PFSK-1 (cell line): Measurements from ENCODE around the gene ELL3.

Source experiments
- FOXP2 ChIP-seq: optimal IDR thresholded peaks from 2 replicates; pipeline ENCODE3; 2011; ENCODE audit warnings: borderline replicate concordance, control low read depth, inconsistent platforms; ENCODE audit not compliant: insufficient read depth; ENCODE audit errors: extremely low read length, extremely low read depth
- POLR2AphosphoS5 ChIP-seq: IDR thresholded peaks from 2 replicates; pipeline ENCODE4 v1.6.1; 2012; ENCODE audit warnings: low read depth, mild to moderate bottlenecking, control low read depth, low read length, moderate library complexity
- SIN3A ChIP-seq: IDR thresholded peaks from 2 replicates; pipeline ENCODE4 v1.6.1; 2012; ENCODE audit warnings: mild to moderate bottlenecking, low read length, moderate library complexity, borderline replicate concordance; ENCODE audit not compliant: insufficient read depth
- TAF1 ChIP-seq: IDR thresholded peaks from 2 replicates; pipeline ENCODE4 v1.6.1; 2012; ENCODE audit warnings: low read length, control low read depth, borderline replicate concordance; ENCODE audit not compliant: insufficient read depth
- TF ChIP-seq, protein P1 (sequence below), 2 experiments: IDR thresholded peaks; 2 replicates each; pipeline versions ENCODE4 v1.6.1 to v1.8.0; 2011 to 2012; ENCODE audit warnings: low read depth in 2 of 2, low read length in 2 of 2, control low read depth in 1 of 2, inconsistent platforms in 1 of 2, mild to moderate bottlenecking in 1 of 2, moderate library complexity in 1 of 2; ENCODE audit not compliant: insufficient read depth in 1 of 2

ELL3 gene

GRCh38 chr15:43772624-43773023 lies 4.1 kb downstream of the ELL3 start:
- TF ChIP-seq POLR2AphosphoS5 (no peak), SIN3A (no peak), FOXP2 (no peak)
- TF ChIP-seq, protein P1, sequence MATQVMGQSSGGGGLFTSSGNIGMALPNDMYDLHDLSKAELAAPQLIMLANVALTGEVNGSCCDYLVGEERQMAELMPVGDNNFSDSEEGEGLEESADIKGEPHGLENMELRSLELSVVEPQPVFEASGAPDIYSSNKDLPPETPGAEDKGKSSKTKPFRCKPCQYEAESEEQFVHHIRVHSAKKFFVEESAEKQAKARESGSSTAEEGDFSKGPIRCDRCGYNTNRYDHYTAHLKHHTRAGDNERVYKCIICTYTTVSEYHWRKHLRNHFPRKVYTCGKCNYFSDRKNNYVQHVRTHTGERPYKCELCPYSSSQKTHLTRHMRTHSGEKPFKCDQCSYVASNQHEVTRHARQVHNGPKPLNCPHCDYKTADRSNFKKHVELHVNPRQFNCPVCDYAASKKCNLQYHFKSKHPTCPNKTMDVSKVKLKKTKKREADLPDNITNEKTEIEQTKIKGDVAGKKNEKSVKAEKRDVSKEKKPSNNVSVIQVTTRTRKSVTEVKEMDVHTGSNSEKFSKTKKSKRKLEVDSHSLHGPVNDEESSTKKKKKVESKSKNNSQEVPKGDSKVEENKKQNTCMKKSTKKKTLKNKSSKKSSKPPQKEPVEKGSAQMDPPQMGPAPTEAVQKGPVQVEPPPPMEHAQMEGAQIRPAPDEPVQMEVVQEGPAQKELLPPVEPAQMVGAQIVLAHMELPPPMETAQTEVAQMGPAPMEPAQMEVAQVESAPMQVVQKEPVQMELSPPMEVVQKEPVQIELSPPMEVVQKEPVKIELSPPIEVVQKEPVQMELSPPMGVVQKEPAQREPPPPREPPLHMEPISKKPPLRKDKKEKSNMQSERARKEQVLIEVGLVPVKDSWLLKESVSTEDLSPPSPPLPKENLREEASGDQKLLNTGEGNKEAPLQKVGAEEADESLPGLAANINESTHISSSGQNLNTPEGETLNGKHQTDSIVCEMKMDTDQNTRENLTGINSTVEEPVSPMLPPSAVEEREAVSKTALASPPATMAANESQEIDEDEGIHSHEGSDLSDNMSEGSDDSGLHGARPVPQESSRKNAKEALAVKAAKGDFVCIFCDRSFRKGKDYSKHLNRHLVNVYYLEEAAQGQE (IDR thresholded peaks at IDR 0.05; ENCODE audit: insufficient read depth in 1 of 2, low read depth in 2 of 2, low read length in 2 of 2): no peak

DNA sequence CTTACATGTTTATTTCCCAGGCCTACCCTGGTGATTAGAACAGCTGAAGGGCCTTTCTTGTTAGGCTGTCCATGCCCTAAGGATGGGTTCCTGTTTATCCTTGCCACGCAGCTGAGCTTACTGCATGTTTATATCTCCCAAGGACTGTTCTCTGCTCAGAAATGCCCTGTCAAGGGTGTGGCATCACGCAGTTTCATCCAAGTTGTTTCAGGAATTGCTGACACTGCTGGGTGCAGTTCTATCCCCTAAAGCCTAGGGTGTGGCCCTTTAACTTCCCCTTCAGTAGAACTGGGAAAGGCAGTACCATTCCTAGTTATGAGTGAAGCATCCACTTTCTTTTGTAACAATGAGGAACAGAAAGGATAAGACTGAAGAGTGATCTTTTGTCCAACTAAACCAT lies 5.0 kb downstream of the ELL3 start:
- TF ChIP-seq, protein P1 (IDR thresholded peaks at IDR 0.05; ENCODE audit: insufficient read depth in 1 of 2, low read depth in 2 of 2, low read length in 2 of 2): no peak
- no peak for TF ChIP-seq FOXP2
- no peak for TF ChIP-seq TAF1
- TF ChIP-seq POLR2AphosphoS5: no peak
- no peak for TF ChIP-seq SIN3A

DNA sequence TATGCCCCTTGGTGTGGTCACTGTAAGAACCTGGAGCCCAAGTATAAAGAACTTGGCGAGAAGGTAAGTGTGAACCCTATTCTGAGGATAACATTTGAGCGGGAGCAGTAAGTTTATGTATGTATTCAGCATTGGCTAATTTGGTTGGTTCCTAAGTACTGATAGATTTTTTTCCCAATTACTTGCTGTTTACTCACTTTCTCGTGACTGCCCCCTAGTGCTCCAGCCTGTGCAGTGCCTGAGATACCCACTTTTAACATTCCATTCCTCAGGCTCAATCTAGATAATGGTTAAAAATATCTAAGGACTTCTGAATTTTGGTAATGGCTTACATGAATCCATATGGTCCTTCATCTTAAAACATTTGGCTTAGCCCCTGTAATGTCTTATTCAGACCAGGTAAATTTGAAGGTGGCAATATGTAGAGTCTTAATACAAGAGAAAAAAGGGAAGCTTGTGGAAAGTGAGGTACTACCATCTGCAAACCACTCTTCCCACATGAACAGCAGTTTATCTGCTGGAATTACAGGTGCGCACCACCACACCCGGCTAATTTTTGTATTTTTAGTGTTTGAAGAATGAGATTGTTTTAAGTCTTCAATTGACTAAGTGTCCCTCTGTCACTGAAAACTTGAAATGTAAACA lies 7.1 kb downstream of the ELL3 start:
- TF ChIP-seq SIN3A (no peak), TAF1 (no peak), FOXP2 (no peak), POLR2AphosphoS5 (no peak)
- TF ChIP-seq, protein P1 (IDR thresholded peaks at IDR 0.05; ENCODE audit: insufficient read depth in 1 of 2, low read depth in 2 of 2, low read length in 2 of 2): no peak

GRCh38 chr15:43763819-43764446 lies 12.8 kb downstream of the ELL3 start:
- no peak for TF ChIP-seq TAF1
- TF ChIP-seq, protein P1 (IDR thresholded peaks at IDR 0.05; ENCODE audit: insufficient read depth in 1 of 2, low read depth in 2 of 2, low read length in 2 of 2): no peak
- TF ChIP-seq FOXP2: no peak
- no peak for TF ChIP-seq SIN3A
- no peak for TF ChIP-seq POLR2AphosphoS5

GRCh38 chr15:43762824-43763223 lies 13.9 kb downstream of the ELL3 start:
- TF ChIP-seq POLR2AphosphoS5: no peak
- TF ChIP-seq FOXP2: no peak
- no peak for TF ChIP-seq TAF1
- no peak for TF ChIP-seq SIN3A
- TF ChIP-seq, protein P1 (IDR thresholded peaks at IDR 0.05; ENCODE audit: insufficient read depth in 1 of 2, low read depth in 2 of 2, low read length in 2 of 2): no peak
